ENCODE measurements around the gene PLA2G15. TPM values are rescaled to one million over a fixed set of nuclear protein-coding genes. Genes with fewer than 3 reads are reported as not detected.

Gene PLA2G15
- total RNA-seq, 1 donor from 2014 or later, result 40.2 TPM

- DNase-seq (ENCODE audit: low spot score), result no peak
These were observed 7.2 kb downstream of the PLA2G15 start for GRCh38 chr16:68252383-68252782.

DNA sequence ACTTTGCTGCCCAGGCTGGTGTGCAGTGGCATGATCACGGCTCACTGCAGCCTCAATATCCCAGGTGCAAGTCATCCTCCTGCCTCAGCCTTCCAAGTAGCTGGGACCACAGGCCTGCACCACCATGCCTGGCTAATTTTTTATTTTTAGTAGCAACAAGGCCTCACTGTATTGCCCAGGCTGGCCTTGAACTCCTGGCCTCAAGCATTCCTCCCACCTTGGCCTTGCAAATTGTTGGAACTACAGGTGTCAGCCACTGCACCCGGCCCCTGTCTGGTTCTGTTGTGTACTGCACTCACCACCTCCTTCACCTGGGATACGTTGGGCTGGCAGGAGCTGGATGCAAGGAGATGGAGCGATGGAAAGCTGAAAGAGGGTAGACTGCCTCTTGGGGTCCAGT, 8.5 kb downstream of the PLA2G15 start:
- no peak for DNase-seq (ENCODE audit: low spot score)

DNA sequence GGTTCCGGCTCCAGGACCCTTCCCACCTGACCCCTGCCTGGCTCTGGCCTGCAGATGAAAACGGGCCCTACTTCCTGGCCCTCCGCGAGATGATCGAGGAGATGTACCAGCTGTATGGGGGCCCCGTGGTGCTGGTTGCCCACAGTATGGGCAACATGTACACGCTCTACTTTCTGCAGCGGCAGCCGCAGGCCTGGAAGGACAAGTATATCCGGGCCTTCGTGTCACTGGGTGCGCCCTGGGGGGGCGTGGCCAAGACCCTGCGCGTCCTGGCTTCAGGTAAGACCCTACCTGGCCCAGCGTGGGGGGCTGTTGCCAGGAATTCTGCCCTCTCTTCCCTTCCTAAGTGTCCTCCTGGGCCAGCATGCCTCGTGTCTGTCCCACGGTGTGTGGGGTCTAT, 10.5 kb downstream of the PLA2G15 start:
- DNase-seq (ENCODE audit: low spot score), result no peak

- no peak for DNase-seq (ENCODE audit: low spot score)
These were observed 12.2 kb downstream of the PLA2G15 start for GRCh38 chr16:68257251-68257905.

- DNase-seq (ENCODE audit: low spot score), result no peak
These were observed 13.0 kb downstream of the PLA2G15 start for GRCh38 chr16:68257906-68258800.

DNA sequence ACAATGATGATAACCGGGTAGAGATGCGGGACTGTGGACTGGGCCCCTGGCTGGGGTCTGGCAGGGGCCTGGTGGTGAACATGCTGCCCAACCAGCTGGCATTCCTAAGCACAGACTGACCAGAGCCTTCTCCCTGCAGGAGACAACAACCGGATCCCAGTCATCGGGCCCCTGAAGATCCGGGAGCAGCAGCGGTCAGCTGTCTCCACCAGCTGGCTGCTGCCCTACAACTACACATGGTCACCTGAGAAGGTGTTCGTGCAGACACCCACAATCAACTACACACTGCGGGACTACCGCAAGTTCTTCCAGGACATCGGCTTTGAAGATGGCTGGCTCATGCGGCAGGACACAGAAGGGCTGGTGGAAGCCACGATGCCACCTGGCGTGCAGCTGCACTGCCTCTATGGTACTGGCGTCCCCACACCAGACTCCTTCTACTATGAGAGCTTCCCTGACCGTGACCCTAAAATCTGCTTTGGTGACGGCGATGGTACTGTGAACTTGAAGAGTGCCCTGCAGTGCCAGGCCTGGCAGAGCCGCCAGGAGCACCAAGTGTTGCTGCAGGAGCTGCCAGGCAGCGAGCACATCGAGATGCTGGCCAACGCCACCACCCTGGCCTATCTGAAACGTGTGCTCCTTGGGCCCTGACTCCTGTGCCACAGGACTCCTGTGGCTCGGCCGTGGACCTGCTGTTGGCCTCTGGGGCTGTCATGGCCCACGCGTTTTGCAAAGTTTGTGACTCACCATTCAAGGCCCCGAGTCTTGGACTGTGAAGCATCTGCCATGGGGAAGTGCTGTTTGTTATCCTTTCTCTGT, 14.0 kb downstream of the PLA2G15 start:
- no peak for DNase-seq (ENCODE audit: low spot score)

GRCh38 chr16:68263559-68264127, 18.5 kb downstream of the PLA2G15 start:
- no peak for DNase-seq (ENCODE audit: low spot score)

DNA sequence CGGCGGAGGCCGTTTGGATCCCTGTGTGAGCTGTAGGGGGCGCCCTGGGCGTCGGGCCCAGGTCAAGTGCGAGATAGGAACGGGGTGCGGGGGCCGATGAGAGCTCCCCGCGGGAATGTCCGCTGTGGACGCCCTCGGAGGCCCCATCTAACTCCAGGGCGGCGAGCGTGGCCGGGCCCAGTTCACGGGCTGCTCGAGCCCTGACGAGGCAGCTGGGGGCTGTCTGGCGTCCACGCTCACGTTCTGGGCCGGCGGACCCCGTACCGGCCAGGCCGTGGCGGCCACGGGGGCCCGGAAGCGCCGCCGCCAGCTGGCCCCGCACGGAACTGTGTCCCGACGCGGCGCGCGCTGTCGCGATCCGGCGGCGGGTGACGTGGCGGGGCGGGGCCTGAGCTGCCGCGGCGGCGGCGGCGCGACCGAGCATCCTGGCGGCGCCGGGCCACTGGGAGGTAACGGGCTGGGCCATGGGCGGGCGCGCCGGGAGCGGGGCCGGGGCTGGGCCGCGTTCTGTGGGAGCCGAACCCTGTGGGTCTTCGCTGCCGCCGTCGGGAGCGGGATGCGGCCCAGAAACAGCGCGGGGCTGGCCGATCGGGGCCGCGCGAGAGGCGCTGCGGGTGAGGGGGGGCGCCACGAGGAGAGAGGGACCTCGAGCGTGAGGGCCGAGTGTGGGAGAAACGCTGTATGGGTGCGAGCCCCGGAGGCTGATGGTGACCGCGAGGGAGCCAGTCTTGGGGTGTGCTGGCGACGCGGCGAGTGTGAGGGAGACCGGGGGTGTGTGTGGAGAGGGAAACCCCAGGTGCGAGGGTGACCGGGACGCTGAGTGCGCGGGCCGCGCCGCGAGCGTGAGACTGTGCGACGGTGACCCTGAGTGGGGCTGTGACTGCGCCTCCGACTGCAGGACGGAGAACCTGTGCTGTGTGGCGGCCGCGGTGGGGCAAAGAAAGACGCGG, 19.2 kb downstream of the PLA2G15 start, which contains the start of gene SLC7A6:
SLC7A6 (plus strand) TSS at position 399 of the 950 bp plus-strand sequence. CDS start 10,201 bp downstream, outside the sequence.
- peak; percentile 93 for DNase-seq (ENCODE audit: low spot score)

GRCh38 chr16:68265078-68265920, 20.1 kb downstream of the PLA2G15 start:
- DNase-seq (ENCODE audit: low spot score), result no peak

DNA sequence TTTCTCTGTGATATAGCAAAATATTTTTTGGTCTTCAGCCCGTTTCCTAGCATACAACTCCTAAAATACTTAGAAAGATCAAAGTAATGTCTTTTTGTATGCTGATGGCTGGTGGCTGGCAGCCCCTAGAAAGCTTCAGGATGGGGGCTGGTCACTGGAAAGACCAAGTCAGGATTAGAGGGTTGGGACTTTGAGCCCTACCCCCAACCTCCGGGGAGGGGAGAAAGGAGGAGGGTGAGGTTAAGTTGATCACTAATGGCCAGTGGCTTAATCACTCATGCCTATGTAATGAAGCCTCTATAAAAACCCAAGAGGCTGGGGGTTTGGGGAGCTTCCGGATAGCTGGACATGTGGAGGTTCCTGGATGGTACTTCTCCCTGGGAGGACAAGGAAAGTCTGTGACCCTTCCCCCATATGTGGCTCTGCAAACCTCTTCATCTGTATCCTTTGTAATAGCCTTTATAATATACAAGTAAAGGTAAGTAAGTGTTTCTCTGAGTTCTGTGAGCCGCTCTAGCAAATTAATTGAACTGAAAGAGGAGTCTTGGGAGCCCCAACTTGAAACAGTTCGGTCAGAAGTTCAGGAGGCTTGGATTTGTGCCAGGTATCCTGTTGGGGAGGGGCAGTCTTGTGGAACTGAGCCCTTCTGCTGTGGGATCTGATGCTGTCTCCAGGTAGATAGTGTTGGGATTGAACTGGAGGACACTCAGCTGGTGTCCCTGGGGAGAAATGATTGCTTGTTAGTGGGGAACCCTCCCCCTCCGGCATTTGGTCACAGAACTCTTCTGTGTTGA, 22.6 kb downstream of the PLA2G15 start:
- DNase-seq (ENCODE audit: low spot score), result no peak

GRCh38 chr16:68269793-68270192, 24.6 kb downstream of the PLA2G15 start:
- no peak for DNase-seq (ENCODE audit: low spot score)

- DNase-seq (ENCODE audit: low spot score), result no peak
These were observed 25.2 kb downstream of the PLA2G15 start for GRCh38 chr16:68270353-68270752.

DNA sequence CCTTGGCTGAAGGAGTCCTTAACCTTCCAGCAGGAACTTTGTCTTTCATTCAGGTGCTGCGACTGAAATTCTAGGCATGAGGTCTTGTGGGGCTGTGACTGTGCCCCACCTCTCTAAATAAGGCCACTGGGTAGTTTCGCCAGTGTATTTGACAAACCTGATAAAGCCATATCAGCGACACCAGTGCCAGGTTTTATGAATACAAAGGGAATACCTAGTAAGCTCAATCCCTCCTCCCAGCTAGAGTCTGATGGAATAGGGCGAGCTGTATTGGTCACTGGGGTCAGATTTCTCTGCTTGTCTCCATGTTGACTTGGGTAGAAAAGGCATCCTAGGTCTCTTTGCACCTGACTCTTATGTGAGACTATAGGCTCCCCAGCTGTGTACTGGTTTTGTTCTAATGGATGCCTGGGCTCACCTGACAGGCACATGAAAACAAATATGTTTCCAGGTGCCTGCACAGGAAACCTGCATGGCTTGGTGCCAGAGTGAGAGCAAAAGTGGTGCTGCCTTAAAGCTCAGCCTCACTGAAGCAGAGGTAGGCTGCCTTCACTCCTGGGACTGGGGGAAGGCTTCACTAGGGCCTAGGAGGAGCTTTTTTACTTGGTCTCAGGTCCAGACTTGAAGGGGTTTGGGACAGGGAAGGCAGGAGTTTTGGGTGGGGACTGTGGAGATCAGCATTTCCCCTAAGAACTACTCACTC, 27.5 kb downstream of the PLA2G15 start:
- DNase-seq (ENCODE audit: low spot score), result no peak

GRCh38 chr16:68273459-68273858, 28.3 kb downstream of the PLA2G15 start:
- DNase-seq (ENCODE audit: low spot score), result no peak

GRCh38 chr16:68273896-68274295, 28.7 kb downstream of the PLA2G15 start:
- no peak for DNase-seq (ENCODE audit: low spot score)

- DNase-seq (ENCODE audit: low spot score), result no peak
These were observed 29.3 kb downstream of the PLA2G15 start for GRCh38 chr16:68274441-68274840.

DNA sequence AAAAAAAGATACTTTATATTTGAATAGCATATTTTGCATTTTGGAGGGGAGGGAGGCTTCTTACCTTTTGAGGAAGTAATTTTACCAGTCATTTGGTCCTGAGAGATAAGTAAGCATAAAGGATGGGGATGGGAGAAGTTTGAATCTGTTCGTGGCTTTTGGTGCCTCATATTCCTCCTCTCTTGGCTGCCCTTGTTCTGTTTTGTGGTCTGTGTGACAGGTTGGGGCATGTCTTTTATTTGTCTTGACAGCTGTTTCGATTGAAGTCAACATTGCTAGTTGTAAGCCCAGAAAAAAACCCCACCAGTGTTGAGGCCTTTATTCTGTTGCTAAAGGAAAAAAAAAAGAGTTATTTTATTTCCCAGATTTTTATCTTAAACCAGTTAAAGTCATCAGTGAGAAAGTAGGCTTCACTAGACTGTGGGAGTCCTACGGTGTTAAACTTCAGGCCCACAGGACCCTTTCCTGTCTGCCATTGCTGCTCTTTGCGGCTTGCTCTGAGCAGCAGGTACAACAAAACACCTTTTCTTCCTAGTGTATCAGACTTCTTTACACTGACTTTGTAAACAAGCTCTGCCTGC, 30.5 kb downstream of the PLA2G15 start:
- no peak for DNase-seq (ENCODE audit: low spot score)

Measured in mesenteric fat pad (tissue), 1 donor.